HEK293 (cell line): ENCODE measurements around the gene RAI14.

Experiments used
- CTCF ChIA-PET: fragments of 350-600 bp; formaldehyde crosslinking; extraction: SDS; loops from one replicate; lab custom pipeline; 2021; ENCODE audit warnings: antibody characterized with exemption; lab: Yijun Ruan, JAX
- POLR2A ChIA-PET: fragments of 300-600 bp; formaldehyde crosslinking; extraction: SDS; loops from one replicate; lab custom pipeline; 2020; ENCODE audit warnings: antibody characterized with exemption, inconsistent platforms; lab: Yijun Ruan, JAX
- H3K27ac ChIP-seq: fragments of 200-500 bp; sonication (Bioruptor generic); 2 replicates; pipeline ENCODE4 v1.5.1; 2014; ENCODE audit warnings: low read depth, low read length, control low read depth, inconsistent platforms; ENCODE audit errors: extremely low read depth
- H3K36me3 ChIP-seq, 2 experiments: fragments of 200-500 bp in 1 of 2; sonication (Bioruptor generic) in 1 of 2; 1 replicate in 1 of 2; 2 replicates in 1 of 2; pipeline ENCODE4 v1.5.1; 2014 to 2017; ENCODE audit warnings: inconsistent platforms in 2 of 2, low read length in 2 of 2; ENCODE audit not compliant: control insufficient read depth in 2 of 2, insufficient read depth in 1 of 2
- H3K4me1 ChIP-seq: fragments of 200-500 bp; sonication (Bioruptor generic); 2 replicates; pipeline ENCODE4 v1.5.1; 2014; ENCODE audit warnings: mild to moderate bottlenecking, low read length, inconsistent platforms; ENCODE audit not compliant: control insufficient read depth, insufficient read depth
- H3K4me3 ChIP-seq: 2 replicates; pipeline ENCODE4 v1.5.1; 2011; ENCODE audit warnings: low read depth, mild to moderate bottlenecking, control low read depth, low read length, moderate library complexity
- H3K9me3 ChIP-seq: fragments of 200-500 bp; sonication (Bioruptor generic); 2 replicates; pipeline ENCODE4 v1.5.1; 2014; ENCODE audit warnings: low read depth, low read length, inconsistent platforms; ENCODE audit not compliant: control insufficient read depth, insufficient read depth
- FEZF1 ChIP-seq: fragments of 450-650 bp; formaldehyde crosslinking; IDR thresholded peaks from 2 replicates; pipeline ENCODE4 v1.5.1; 2016; ENCODE audit warnings: missing biosample characterization, missing genetic modification characterization
- HOXD13 ChIP-seq: sonication (generic); formaldehyde crosslinking; IDR thresholded peaks from 2 replicates; pipeline ENCODE4 v1.8.0; 2022; ENCODE audit warnings: missing genetic modification reagents, borderline replicate concordance
- KLF1 ChIP-seq: fragments of 450-650 bp; formaldehyde crosslinking; IDR thresholded peaks from 2 replicates; pipeline ENCODE4 v1.5.1; 2016; ENCODE audit warnings: missing biosample characterization, missing genetic modification characterization
- MEIS1 ChIP-seq: sonication (generic); formaldehyde crosslinking; IDR thresholded peaks from 2 replicates; pipeline ENCODE4 v1.8.1; 2022; ENCODE audit warnings: missing genetic modification reagents, mild to moderate bottlenecking, borderline replicate concordance
- SP7 ChIP-seq: fragments of 450-650 bp; formaldehyde crosslinking; IDR thresholded peaks from 2 replicates; pipeline ENCODE4 v1.5.1; 2016; ENCODE audit warnings: missing biosample characterization, missing genetic modification characterization
- YY2 ChIP-seq: fragments of 450-650 bp; formaldehyde crosslinking; IDR thresholded peaks from 2 replicates; pipeline ENCODE4 v1.5.1; 2016; ENCODE audit warnings: missing biosample characterization, missing genetic modification characterization
- ZBTB11 ChIP-seq: fragments of 450-650 bp; formaldehyde crosslinking; conservative IDR thresholded peaks from 2 replicates; pipeline ENCODE4 v1.5.1; 2016; ENCODE audit warnings: low read depth, missing biosample characterization, missing genetic modification characterization
- ZBTB17 ChIP-seq: fragments of 450-650 bp; formaldehyde crosslinking; IDR thresholded peaks from 2 replicates; pipeline ENCODE4 v1.5.1; 2016; ENCODE audit warnings: missing biosample characterization, missing genetic modification characterization
- ZBTB44 ChIP-seq: fragments of 450-650 bp; IDR thresholded peaks from 2 replicates; pipeline ENCODE4 v1.5.1; 2018; ENCODE audit warnings: missing biosample characterization, mild to moderate bottlenecking, missing genetic modification characterization
- ZNF112 ChIP-seq: fragments of 450-650 bp; formaldehyde crosslinking; IDR thresholded peaks from 2 replicates; pipeline ENCODE4 v1.5.0; 2017; ENCODE audit warnings: missing biosample characterization, missing genetic modification characterization
- ZNF335 ChIP-seq: fragments of 450-650 bp; formaldehyde crosslinking; conservative IDR thresholded peaks from 2 replicates; pipeline ENCODE4 v1.5.1; 2016; ENCODE audit warnings: missing biosample characterization, missing genetic modification characterization
- ZNF513 ChIP-seq: fragments of 450-650 bp; IDR thresholded peaks from 2 replicates; pipeline ENCODE4 v1.5.1; 2018; ENCODE audit warnings: missing biosample characterization, missing genetic modification characterization
- ZNF549 ChIP-seq: fragments of 450-650 bp; IDR thresholded peaks from 2 replicates; pipeline ENCODE4 v1.5.1; 2018; ENCODE audit warnings: missing biosample characterization, missing genetic modification characterization, mild to moderate bottlenecking, inconsistent platforms, moderate library complexity
- ZNF610 ChIP-seq: fragments of 450-650 bp; formaldehyde crosslinking; IDR thresholded peaks from 2 replicates; pipeline ENCODE4 v1.5.1; 2016; ENCODE audit warnings: missing biosample characterization, missing genetic modification characterization, borderline replicate concordance
- ZNF670 ChIP-seq: fragments of 450-650 bp; formaldehyde crosslinking; IDR thresholded peaks from 2 replicates; pipeline ENCODE4 v1.5.1; 2016; ENCODE audit warnings: missing biosample characterization, missing genetic modification characterization, low read depth
- ZNF677 ChIP-seq: fragments of 450-650 bp; IDR thresholded peaks from 2 replicates; pipeline ENCODE4 v1.5.0; 2018; ENCODE audit warnings: missing biosample characterization, mild to moderate bottlenecking, missing genetic modification characterization, moderate library complexity
- ZNF792 ChIP-seq: fragments of 450-650 bp; formaldehyde crosslinking; IDR thresholded peaks from 2 replicates; pipeline ENCODE4 v1.5.1; 2016; ENCODE audit warnings: missing biosample characterization, missing genetic modification characterization
- ZSCAN18 ChIP-seq: fragments of 450-650 bp; formaldehyde crosslinking; IDR thresholded peaks from 2 replicates; pipeline ENCODE4 v1.5.1; 2016; ENCODE audit warnings: missing biosample characterization, missing genetic modification characterization
- ZSCAN5A ChIP-seq: fragments of 450-650 bp; formaldehyde crosslinking; IDR thresholded peaks from 2 replicates; pipeline ENCODE4 v1.5.1; 2016; ENCODE audit warnings: missing biosample characterization, missing genetic modification characterization

The RAI14 gene

GRCh38 chr5:34618371-34619065 lies 37.6 kb upstream of the RAI14 start:
- POLR2A ChIA-PET, result no interaction called here
- TF ChIP-seq HOXD13 (CRISPR knock-in tag), result no peak
- 0 out of 2 replicates have a peak, but pooled peaks have one; percentile 16 for TF ChIP-seq ZBTB11 (tag by site-specific recombination)
- no peak for TF ChIP-seq SP7 (tag by site-specific recombination)
- no peak for TF ChIP-seq KLF1 (tag by site-specific recombination)
- TF ChIP-seq, all 188 proteins: peak for 1
- Histone ChIP-seq H3K27ac (no peak overlapping the region), H3K36me3 (no peaks in the 10 kb centered on the region), H3K4me1 (no peaks in the 10 kb centered on the region), H3K9me3 (no peaks in the 10 kb centered on the region), H3K4me3 (no peak overlapping the region)
- CTCF ChIA-PET, result no interaction called here

GRCh38 chr5:34620185-34620584 lies 35.9 kb upstream of the RAI14 start:
- H3K9me3 ChIP-seq, result no peaks in the 10 kb centered on the region
- no peaks in the 10 kb centered on the region for H3K4me1 ChIP-seq
- peak; percentile 30 for TF ChIP-seq FEZF1 (tag by site-specific recombination)
- TF ChIP-seq ZBTB17 (tag by site-specific recombination), result no peak
- no peak for TF ChIP-seq MEIS1 (CRISPR knock-in tag)
- 0 out of 2 replicates have a peak, but pooled peaks have one; percentile 19 for TF ChIP-seq YY2 (tag by site-specific recombination)
- TF ChIP-seq ZNF610 (tag by site-specific recombination), result no peak
- TF ChIP-seq, all 188 proteins: peak for 2
- no peak overlapping the region for H3K27ac ChIP-seq
- ChIA-PET POLR2A (no interaction called here), CTCF (interaction anchor here (0.6 kb wide), 1 partner anchor 147 kb away, joined by 9 read pairs; no protein-coding TSS in a partner anchor)
- no peaks in the 10 kb centered on the region for H3K36me3 ChIP-seq
- H3K4me3 ChIP-seq, result no peak overlapping the region

GRCh38 chr5:34621277-34622097 lies 34.6 kb upstream of the RAI14 start:
- peaks cover 8% of the 10 kb centered on the region for H3K4me1 ChIP-seq
- H3K4me3 ChIP-seq, result no peak overlapping the region
- no peaks in the 10 kb centered on the region for H3K36me3 ChIP-seq
- POLR2A ChIA-PET, result no interaction called here
- CTCF ChIA-PET, result no interaction called here
- H3K27ac ChIP-seq, result no peak overlapping the region
- H3K9me3 ChIP-seq, result no peaks in the 10 kb centered on the region
- TF ChIP-seq ZSCAN5A (tag by site-specific recombination) (no peak), ZNF677 (tag by site-specific recombination) (no peak), ZNF549 (tag by site-specific recombination) (no peak), ZBTB44 (tag by site-specific recombination) (no peak), ZNF670 (tag by site-specific recombination) (no peak), ZNF792 (tag by site-specific recombination) (no peak), ZNF513 (tag by site-specific recombination) (no peak), ZSCAN18 (tag by site-specific recombination) (no peak), ZNF335 (no peak), ZNF112 (tag by site-specific recombination) (no peak)
